Measurements from ENCODE around the gene TYMS. TPM values are rescaled to one million over a fixed set of nuclear protein-coding genes. Genes with fewer than 3 reads are reported as not detected.

TYMS gene
- total RNA-seq, 3 donors from 2014 or later = 7.2 to 42.1 (median 16.3) TPM

DNA sequence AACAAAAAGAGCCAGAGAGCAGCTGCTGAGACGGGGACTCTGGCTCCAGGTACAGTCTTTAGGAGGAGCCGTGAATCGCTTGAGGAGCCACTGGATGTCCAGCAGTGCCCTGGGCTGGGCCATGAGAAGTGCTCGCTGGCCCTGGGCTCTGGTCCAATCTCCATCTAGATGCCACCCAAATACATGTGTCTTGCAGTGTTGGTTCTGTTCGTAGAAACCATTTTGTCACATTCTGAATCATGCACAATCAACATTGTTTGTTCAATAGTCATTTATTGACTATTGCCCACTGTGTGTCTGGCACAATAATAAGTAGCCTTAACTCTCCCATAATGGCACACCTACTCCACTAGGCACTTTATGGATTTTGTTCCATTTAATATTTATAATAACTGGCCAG lies 26.1 kb downstream of the TYMS start:
- no peak for ATAC-seq
- DNase-seq = no peak
- Histone ChIP-seq H3K36me3 (ENCODE audit: low read depth) (no peaks in the 10 kb centered on the region), H3K9me3 (no peaks in the 10 kb centered on the region), H3K4me3 (no peak overlapping the region), H3K4me1 (ENCODE audit: low read depth) (no peaks in the 10 kb centered on the region)
- intact Hi-C loops (cut with DNase I, micrococcal nuclease) = no loop called here
- TF ChIP-seq, protein P1, sequence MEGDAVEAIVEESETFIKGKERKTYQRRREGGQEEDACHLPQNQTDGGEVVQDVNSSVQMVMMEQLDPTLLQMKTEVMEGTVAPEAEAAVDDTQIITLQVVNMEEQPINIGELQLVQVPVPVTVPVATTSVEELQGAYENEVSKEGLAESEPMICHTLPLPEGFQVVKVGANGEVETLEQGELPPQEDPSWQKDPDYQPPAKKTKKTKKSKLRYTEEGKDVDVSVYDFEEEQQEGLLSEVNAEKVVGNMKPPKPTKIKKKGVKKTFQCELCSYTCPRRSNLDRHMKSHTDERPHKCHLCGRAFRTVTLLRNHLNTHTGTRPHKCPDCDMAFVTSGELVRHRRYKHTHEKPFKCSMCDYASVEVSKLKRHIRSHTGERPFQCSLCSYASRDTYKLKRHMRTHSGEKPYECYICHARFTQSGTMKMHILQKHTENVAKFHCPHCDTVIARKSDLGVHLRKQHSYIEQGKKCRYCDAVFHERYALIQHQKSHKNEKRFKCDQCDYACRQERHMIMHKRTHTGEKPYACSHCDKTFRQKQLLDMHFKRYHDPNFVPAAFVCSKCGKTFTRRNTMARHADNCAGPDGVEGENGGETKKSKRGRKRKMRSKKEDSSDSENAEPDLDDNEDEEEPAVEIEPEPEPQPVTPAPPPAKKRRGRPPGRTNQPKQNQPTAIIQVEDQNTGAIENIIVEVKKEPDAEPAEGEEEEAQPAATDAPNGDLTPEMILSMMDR (IDR thresholded peaks at IDR 0.05) = no peak

GRCh38 chr18:685438-685837 lies 28.0 kb downstream of the TYMS start:
- Histone ChIP-seq H3K36me3 (ENCODE audit: low read depth) (no peaks in the 10 kb centered on the region), H3K9me3 (no peaks in the 10 kb centered on the region), H3K4me1 (ENCODE audit: low read depth) (no peaks in the 10 kb centered on the region), H3K4me3 (no peak overlapping the region)
- ATAC-seq = no peak
- intact Hi-C loops (cut with DNase I, micrococcal nuclease) = no loop called here
- TF ChIP-seq, protein P1 (IDR thresholded peaks at IDR 0.05) = no peak
- DNase-seq = no peak

DNA sequence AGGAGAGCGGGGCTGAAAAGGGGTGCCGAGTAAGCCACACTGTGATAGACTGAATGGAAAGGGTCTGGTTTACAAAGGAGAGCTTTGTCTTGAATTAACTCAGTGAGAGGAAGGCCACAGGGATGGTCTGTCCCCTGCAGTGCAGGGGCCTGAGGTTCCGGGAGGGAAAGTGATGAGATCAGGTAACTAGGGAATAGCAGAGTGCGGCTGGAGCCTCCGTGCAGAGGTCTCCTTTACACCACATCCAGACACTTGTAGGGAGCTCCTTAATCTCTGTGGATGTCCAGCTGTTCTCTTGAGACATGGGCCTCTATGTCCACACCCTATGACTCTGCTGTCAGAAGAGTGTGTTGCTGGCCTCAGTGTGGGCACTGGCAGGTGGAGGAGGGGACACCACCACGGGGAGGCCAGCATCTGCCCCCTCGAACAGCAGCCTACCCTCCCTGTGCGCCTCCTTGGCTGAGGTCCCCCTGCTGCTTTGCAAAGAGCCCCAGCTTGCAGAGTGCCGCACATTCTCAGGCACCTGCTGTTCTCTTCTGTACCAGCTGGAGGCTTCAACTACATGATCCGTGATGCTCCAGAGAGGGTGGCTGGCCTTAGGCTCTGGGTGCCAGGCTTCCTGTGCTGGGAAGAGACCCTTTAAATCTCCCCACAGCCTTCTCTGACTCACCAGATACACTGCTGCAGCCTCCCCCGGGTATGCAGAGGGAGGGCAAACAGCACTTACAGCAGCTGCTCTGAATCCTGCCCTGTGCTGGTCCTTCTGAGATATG lies 29.1 kb downstream of the TYMS start:
- no peaks in the 10 kb centered on the region for H3K9me3 ChIP-seq
- no peak for ATAC-seq
- no peak overlapping the region for H3K4me3 ChIP-seq
- no peak for DNase-seq
- intact Hi-C loops (cut with DNase I, micrococcal nuclease) = no loop called here
- TF ChIP-seq, protein P1 (IDR thresholded peaks at IDR 0.05) = no peak
- no peaks in the 10 kb centered on the region for H3K36me3 ChIP-seq (ENCODE audit: low read depth)
- H3K4me1 ChIP-seq (ENCODE audit: low read depth) = no peaks in the 10 kb centered on the region

DNA sequence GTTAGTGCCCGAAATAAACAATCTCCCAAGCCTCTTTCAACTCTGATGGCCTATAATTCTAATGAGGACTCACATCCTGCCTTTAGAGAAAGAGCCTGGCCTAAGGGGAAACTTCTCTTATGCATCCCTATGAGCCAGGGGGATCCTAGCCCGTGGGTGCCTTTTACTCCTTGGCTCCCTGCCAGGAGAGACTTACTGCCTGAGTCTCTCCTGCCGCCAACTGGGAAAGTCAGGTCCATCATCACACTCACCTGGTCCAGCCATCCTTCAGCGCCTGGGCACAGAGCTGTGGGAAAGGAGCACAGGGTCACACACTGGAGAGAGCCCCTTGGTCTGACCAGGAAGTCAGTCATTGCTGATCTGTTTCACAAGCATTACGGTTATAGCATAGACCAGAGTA lies 30.9 kb downstream of the TYMS start:
- TF ChIP-seq, protein P1 (IDR thresholded peaks at IDR 0.05) = no peak
- intact Hi-C loops (cut with DNase I, micrococcal nuclease) = no loop called here
- H3K4me3 ChIP-seq = no peak overlapping the region
- H3K9me3 ChIP-seq = no peaks in the 10 kb centered on the region
- DNase-seq = no peak
- no peak for ATAC-seq
- H3K36me3 ChIP-seq (ENCODE audit: low read depth) = no peaks in the 10 kb centered on the region
- H3K4me1 ChIP-seq (ENCODE audit: low read depth) = no peaks in the 10 kb centered on the region

- no peaks in the 10 kb centered on the region for H3K9me3 ChIP-seq
- no peaks in the 10 kb centered on the region for H3K36me3 ChIP-seq (ENCODE audit: low read depth)
- H3K4me3 ChIP-seq = no peak overlapping the region
- DNase-seq = no peak
- H3K4me1 ChIP-seq (ENCODE audit: low read depth) = no peaks in the 10 kb centered on the region
- intact Hi-C loops (cut with DNase I, micrococcal nuclease) = no loop called here
- TF ChIP-seq, protein P1 (IDR thresholded peaks at IDR 0.05) = no peak
- ATAC-seq = no peak
Measured at GRCh38 chr18:692824-693223, 35.4 kb downstream of the TYMS start.
